Measurements from ENCODE around the gene S100A13. TPM values are rescaled to one million over a fixed set of nuclear protein-coding genes. Genes with fewer than 3 reads are reported as not detected.

Gene S100A13
- total RNA-seq, 1 experiment from 2014 or later: 350 TPM

- Histone ChIP-seq H3K27ac (ENCODE audit: low read length) (no peak overlapping the region), H3K9me3 (ENCODE audit: low read length) (no peaks in the 10 kb centered on the region), H3K79me2 (ENCODE audit: low read length) (peaks cover 37% of the 10 kb centered on the region), H3F3A (ENCODE audit: low read length, unreplicated experiment) (no peaks in the 10 kb centered on the region), H3K4me1 (ENCODE audit: insufficient read depth, low read length) (peaks cover 38% of the 10 kb centered on the region), H3K9ac (ENCODE audit: low read length) (no peak overlapping the region), H3K4me3 (ENCODE audit: low read length) (no peak overlapping the region), H3K27me3 (ENCODE audit: low read length) (no peaks in the 10 kb centered on the region), H3K4me2 (ENCODE audit: low read length) (no peak overlapping the region), H4K20me1 (ENCODE audit: low read length) (no peaks in the 10 kb centered on the region), H3K9me2 (replicated peaks; ENCODE audit: low read length) (no peaks in the 10 kb centered on the region), H2AFZ (ENCODE audit: low read length) (no peak overlapping the region), H3K36me3 (ENCODE audit: low read depth, low read length) (peaks cover 11% of the 10 kb centered on the region; the same call in 1 of the 2 replicates)
- DNase-seq (no peak), ATAC-seq (no peak)
- ChIA-PET POLR2A (ENCODE audit: unreplicated experiment) (no interaction called here), CTCF (interaction anchor here (1.0 kb wide), 1 partner anchor 12 kb away, joined by 3 read pairs; no protein-coding TSS in a partner anchor)
- no TSS peak for BruUV-seq (replicated peaks)
- TF ChIP-seq EZH2phosphoT487 (IDR thresholded peaks at IDR 0.05; ENCODE audit: borderline replicate concordance, low read length) (no peak), EZH2 (IDR thresholded peaks at IDR 0.05; ENCODE audit: low read length, unreplicated experiment) (no peak)
- TF ChIP-seq, protein P1, sequence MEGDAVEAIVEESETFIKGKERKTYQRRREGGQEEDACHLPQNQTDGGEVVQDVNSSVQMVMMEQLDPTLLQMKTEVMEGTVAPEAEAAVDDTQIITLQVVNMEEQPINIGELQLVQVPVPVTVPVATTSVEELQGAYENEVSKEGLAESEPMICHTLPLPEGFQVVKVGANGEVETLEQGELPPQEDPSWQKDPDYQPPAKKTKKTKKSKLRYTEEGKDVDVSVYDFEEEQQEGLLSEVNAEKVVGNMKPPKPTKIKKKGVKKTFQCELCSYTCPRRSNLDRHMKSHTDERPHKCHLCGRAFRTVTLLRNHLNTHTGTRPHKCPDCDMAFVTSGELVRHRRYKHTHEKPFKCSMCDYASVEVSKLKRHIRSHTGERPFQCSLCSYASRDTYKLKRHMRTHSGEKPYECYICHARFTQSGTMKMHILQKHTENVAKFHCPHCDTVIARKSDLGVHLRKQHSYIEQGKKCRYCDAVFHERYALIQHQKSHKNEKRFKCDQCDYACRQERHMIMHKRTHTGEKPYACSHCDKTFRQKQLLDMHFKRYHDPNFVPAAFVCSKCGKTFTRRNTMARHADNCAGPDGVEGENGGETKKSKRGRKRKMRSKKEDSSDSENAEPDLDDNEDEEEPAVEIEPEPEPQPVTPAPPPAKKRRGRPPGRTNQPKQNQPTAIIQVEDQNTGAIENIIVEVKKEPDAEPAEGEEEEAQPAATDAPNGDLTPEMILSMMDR (conservative IDR thresholded peaks at IDR 0.05; ENCODE audit: low read depth, low read length): no peak
- intact Hi-C loops (cut with micrococcal nuclease): no loop called here
Observed at GRCh38 chr1:153629343-153629665, 2.0 kb upstream of the S100A13 start.

GRCh38 chr1:153628638-153629342 is 1.5 kb upstream of the S100A13 start:
- Histone ChIP-seq H4K20me1 (ENCODE audit: low read length) (no peaks in the 10 kb centered on the region), H3K4me3 (ENCODE audit: low read length) (no peak overlapping the region), H3K9ac (ENCODE audit: low read length) (no peak overlapping the region), H2AFZ (ENCODE audit: low read length) (no peak overlapping the region), H3K36me3 (ENCODE audit: low read depth, low read length) (peaks cover 16% of the 10 kb centered on the region; the same call in 1 of the 2 replicates), H3K4me2 (ENCODE audit: low read length) (no peak overlapping the region), H3K27ac (ENCODE audit: low read length) (no peak overlapping the region), H3K27me3 (ENCODE audit: low read length) (no peaks in the 10 kb centered on the region), H3K9me3 (ENCODE audit: low read length) (no peaks in the 10 kb centered on the region), H3K79me2 (ENCODE audit: low read length) (peaks cover 37% of the 10 kb centered on the region), H3F3A (ENCODE audit: low read length, unreplicated experiment) (no peaks in the 10 kb centered on the region), H3K4me1 (ENCODE audit: insufficient read depth, low read length) (peaks cover 41% of the 10 kb centered on the region), H3K9me2 (replicated peaks; ENCODE audit: low read length) (no peaks in the 10 kb centered on the region)
- intact Hi-C loops (cut with micrococcal nuclease): no loop called here
- TF ChIP-seq EZH2 (IDR thresholded peaks at IDR 0.05; ENCODE audit: low read length, unreplicated experiment) (no peak), EZH2phosphoT487 (IDR thresholded peaks at IDR 0.05; ENCODE audit: borderline replicate concordance, low read length) (no peak)
- TF ChIP-seq, protein P1 (conservative IDR thresholded peaks at IDR 0.05; ENCODE audit: low read depth, low read length): no peak
- ATAC-seq (no peak), DNase-seq (no peak)
- POLR2A ChIA-PET (ENCODE audit: unreplicated experiment): no interaction called here
- no TSS peak for BruUV-seq (replicated peaks)
- CTCF ChIA-PET: interaction anchor here (1.0 kb wide), 1 partner anchor 11 kb away, joined by 3 read pairs; no protein-coding TSS in a partner anchor

Measured in PC-3 (cell line).